Lung (tissue), 12 donors: ENCODE data around the gene LRRD1. TPM values are rescaled to one million over a fixed set of nuclear protein-coding genes. Genes with fewer than 3 reads are reported as not detected.

ENCODE experiments used
- ATAC-seq: fragments of 200-7000 bp; cut with Tn5 transposase; one replicate; pipeline ENCODE4 v1.9.1; 2020; ENCODE audit warnings: moderate number of reproducible peaks; ENCODE audit not compliant: insufficient read depth, low FRiP score
- DNase-seq, 3 donors: peaks; one replicate each; pipeline ENCODE4 v3.0.0-alpha.2; 2013 to 2017
- H3K27ac ChIP-seq, 2 donors: one replicate each; pipeline ENCODE4 v1.5.1; 2013; ENCODE audit warnings: mild to moderate bottlenecking in 2 of 2, moderate library complexity in 2 of 2, control low read depth in 1 of 2, inconsistent platforms in 1 of 2, low read depth in 1 of 2, low read length in 1 of 2
- H3K27me3 ChIP-seq, 3 donors: one replicate each; pipeline ENCODE4 v1.5.1; 2013; ENCODE audit warnings: low read length in 2 of 3; ENCODE audit not compliant: control insufficient read depth in 3 of 3, insufficient read depth in 3 of 3
- H3K36me3 ChIP-seq, 4 donors: one replicate each; pipeline ENCODE4 v1.5.1; 2013; ENCODE audit warnings: low read length in 4 of 4, mild to moderate bottlenecking in 1 of 4, moderate library complexity in 1 of 4; ENCODE audit not compliant: control insufficient read depth in 4 of 4, insufficient read depth in 4 of 4
- H3K4me1 ChIP-seq, 5 donors: one replicate each; pipeline ENCODE4 v1.5.1; 2013; ENCODE audit warnings: low read length in 5 of 5, mild to moderate bottlenecking in 2 of 5, moderate library complexity in 1 of 5; ENCODE audit not compliant: control insufficient read depth in 5 of 5, insufficient read depth in 5 of 5
- H3K4me3 ChIP-seq: one replicate; pipeline ENCODE4 v1.5.1; 2013; ENCODE audit warnings: mild to moderate bottlenecking, control low read depth, moderate library complexity
- H3K9ac ChIP-seq, 2 donors: one replicate each; pipeline ENCODE4 v1.5.1; 2013; ENCODE audit warnings: low read length in 2 of 2, control low read depth in 1 of 2; ENCODE audit not compliant: insufficient read depth in 1 of 2
- H3K9me3 ChIP-seq, 4 donors: one replicate each; pipeline ENCODE4 v1.5.1; 2013; ENCODE audit warnings: low read length in 3 of 4, mild to moderate bottlenecking in 1 of 4, moderate library complexity in 1 of 4; ENCODE audit not compliant: control insufficient read depth in 4 of 4, insufficient read depth in 3 of 4
- WGBS, 2 donors: extraction: QIAGEN DNeasy Blood & Tissue Kit; methylation state at CpG; one replicate each; pipeline ENCODE4 v1.1.7; 2013; 5-methylcytosine and 5-hydroxymethylcytosine counted together
- polyA plus RNA-seq, 2 donors: library from polyadenylated mRNA; stranded (reverse); fragments of 200-250 nt; gene quantifications; one replicate each; pipeline ENCODE4 v1.2.1, GENCODE V29; 2013
- total RNA-seq, 2 donors: library from RNA; depleted of rRNA in 1 of 2; stranded (reverse); fragments of >200 nt in 1 of 2; gene quantifications; one replicate each; pipeline ENCODE4 v1.2.1, GENCODE V29; 2014 to 2021
- TF ChIP-seq, protein P1 (sequence below): IDR thresholded peaks from 2 replicates; pipeline ENCODE4 v1.5.1; 2012; ENCODE audit warnings: mild to moderate bottlenecking; ENCODE audit errors: control extremely low read depth, extremely low read depth
- donor health status: control.
- donor health status: control.
- donor health status: Bipolar disorder and iron deficiency.
- donor health status: healthy.
- donor health status: DM: yes; HTN: yes; CAD: no.

LRRD1 gene
- total and polyA plus RNA-seq, 4 donors = 0.06 to 0.63 (median 0.06) TPM; not detected in 1

DNA sequence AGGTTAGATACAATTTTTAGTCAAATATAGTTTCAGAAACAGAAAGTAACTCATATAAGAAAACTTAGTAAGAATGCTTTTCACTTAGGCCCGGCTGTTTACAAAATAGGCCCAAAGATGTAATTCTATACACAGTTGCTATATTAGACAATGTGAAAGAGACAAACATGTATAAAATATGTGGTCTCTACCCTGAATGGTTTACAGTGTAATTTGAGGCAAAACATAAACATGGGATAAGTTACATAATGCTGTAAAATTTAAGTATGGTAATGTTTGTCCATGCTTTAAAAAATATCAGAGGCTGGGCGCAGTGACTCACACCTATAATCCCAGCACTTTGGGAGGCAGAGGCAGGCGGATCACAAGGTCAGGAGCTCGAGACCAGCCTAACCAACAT lies 48.0 kb upstream of the LRRD1 start:
- Histone ChIP-seq H3K9me3 (peaks cover 0 to 3% (median under 1%) of the 10 kb centered on the region in 4 donors), H3K4me3 (no peak overlapping the region), H3K9ac (no peak overlapping the region), H3K4me1 (no peaks in the 10 kb centered on the region), H3K36me3 (peaks cover 6 to 27% (median 24%) of the 10 kb centered on the region in 4 donors), H3K27me3 (no peaks in the 10 kb centered on the region), H3K27ac (no peak overlapping the region)
- no peak for DNase-seq
- ATAC-seq = no peak
- TF ChIP-seq, protein P1, sequence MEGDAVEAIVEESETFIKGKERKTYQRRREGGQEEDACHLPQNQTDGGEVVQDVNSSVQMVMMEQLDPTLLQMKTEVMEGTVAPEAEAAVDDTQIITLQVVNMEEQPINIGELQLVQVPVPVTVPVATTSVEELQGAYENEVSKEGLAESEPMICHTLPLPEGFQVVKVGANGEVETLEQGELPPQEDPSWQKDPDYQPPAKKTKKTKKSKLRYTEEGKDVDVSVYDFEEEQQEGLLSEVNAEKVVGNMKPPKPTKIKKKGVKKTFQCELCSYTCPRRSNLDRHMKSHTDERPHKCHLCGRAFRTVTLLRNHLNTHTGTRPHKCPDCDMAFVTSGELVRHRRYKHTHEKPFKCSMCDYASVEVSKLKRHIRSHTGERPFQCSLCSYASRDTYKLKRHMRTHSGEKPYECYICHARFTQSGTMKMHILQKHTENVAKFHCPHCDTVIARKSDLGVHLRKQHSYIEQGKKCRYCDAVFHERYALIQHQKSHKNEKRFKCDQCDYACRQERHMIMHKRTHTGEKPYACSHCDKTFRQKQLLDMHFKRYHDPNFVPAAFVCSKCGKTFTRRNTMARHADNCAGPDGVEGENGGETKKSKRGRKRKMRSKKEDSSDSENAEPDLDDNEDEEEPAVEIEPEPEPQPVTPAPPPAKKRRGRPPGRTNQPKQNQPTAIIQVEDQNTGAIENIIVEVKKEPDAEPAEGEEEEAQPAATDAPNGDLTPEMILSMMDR = no peak
- WGBS, 2 donors = 96 to 99% methylated on average over 4 of the region's 4 CpGs

DNA sequence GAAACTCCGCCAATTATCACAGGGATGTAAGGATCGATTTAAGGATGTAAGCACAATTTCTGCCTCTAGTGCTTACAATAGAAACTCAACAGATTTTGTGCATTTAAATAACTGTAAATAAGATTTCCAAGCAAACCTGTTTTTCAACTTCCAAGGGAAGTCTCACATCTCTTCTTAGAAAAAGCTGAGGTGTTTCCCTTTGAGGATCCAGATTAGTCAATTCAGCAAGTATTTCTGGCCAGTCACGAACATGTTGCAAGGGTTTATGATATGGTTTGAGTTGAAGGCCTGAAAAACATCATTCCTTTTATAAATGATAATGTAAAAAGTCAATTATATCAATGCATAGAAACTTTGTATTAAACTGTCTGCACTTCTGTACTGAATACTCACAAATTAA lies 42.8 kb upstream of the LRRD1 start:
- no peak overlapping the region for H3K27ac ChIP-seq
- H3K9me3 ChIP-seq = no peaks in the 10 kb centered on the region
- peaks cover 18 to 43% (median 38%) of the 10 kb centered on the region in 4 donors for H3K36me3 ChIP-seq
- DNase-seq (no peak), ATAC-seq (no peak)
- TF ChIP-seq, protein P1 = no peak
- whole genome bisulfite sequencing, 2 donors = 89 to 92% methylated on average over 3 of the region's 3 CpGs
- H3K27me3 ChIP-seq = no peaks in the 10 kb centered on the region
- no peaks in the 10 kb centered on the region for H3K4me1 ChIP-seq
- H3K9ac ChIP-seq = no peak overlapping the region
- H3K4me3 ChIP-seq = no peak overlapping the region

DNA sequence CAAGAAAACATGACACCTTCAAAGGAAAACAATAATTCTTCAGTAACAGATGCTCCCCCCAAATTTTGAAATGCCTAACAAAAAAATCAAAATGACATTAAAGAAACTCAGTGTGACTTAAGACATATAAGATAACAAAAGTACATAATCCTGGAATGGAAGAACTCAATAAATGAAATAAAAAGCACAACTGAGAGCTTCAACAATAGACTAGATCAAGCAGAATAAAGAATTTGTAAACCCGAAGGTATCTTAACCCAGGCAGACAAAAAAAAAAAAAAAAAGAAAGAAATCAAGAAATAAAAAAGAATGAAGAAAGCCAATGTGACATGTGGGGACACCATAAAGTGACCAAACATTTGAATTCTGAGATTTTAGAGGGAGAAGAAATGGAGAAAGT lies 27.7 kb upstream of the LRRD1 start:
- no peak overlapping the region for H3K4me3 ChIP-seq
- H3K27me3 ChIP-seq = no peaks in the 10 kb centered on the region
- no peak overlapping the region for H3K9ac ChIP-seq
- H3K4me1 ChIP-seq = no peaks in the 10 kb centered on the region
- DNase-seq = no peak
- no peak overlapping the region for H3K27ac ChIP-seq
- peaks cover 15 to 31% (median 22%) of the 10 kb centered on the region in 4 donors for H3K36me3 ChIP-seq
- TF ChIP-seq, protein P1 = no peak
- peaks cover 0 to 7% (median 3%) of the 10 kb centered on the region in 4 donors for H3K9me3 ChIP-seq
- WGBS, 2 donors = 100% methylated on average over 1 of the region's 1 CpG
- no peak for ATAC-seq

DNA sequence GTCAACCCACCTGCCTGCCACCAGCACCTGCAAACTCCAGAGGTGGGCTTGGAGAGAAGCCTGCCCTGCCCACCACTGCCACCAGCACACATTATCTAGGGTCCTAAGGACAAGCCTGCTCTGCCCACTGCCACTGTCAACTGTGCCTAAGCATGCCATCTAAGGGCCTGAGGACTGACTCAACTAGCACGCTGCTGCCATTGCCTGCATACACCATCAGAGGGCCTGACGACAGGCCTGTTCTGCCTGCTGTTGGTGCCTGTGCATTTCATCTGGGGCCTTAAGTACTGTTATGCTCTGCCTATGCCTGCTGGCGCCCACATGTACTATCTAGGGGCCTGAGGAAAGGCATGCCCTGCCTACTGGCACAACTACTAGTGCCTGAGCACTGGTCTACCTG lies 27.0 kb upstream of the LRRD1 start:
- Histone ChIP-seq H3K27ac (no peak overlapping the region), H3K4me1 (no peaks in the 10 kb centered on the region), H3K9ac (no peak overlapping the region), H3K27me3 (no peaks in the 10 kb centered on the region), H3K4me3 (no peak overlapping the region), H3K36me3 (peaks cover 13 to 25% (median 19%) of the 10 kb centered on the region in 4 donors), H3K9me3 (peaks cover 0 to 7% (median 3%) of the 10 kb centered on the region in 4 donors)
- TF ChIP-seq, protein P1 = no peak
- WGBS, 2 donors = 98% methylated on average over 3 of the region's 3 CpGs
- ATAC-seq = no peak
- DNase-seq = no peak
